HG03469 (cell line): ENCODE measurements around the gene DOCK3.
"Not testable (repeated sequence)": the region's sequence is repeated elsewhere in the genome, so short reads cannot be mapped to it uniquely, and the experiment has no call there.

Experiments
- ATAC-seq: cut with Tn5 transposase; IDR thresholded peaks from one replicate; pipeline ENCODE4 v1.9.1; 2021; ENCODE audit warnings: mild to moderate bottlenecking, moderate library complexity, moderate number of reproducible peaks; ENCODE audit not compliant: unreplicated experiment

Gene DOCK3

DNA sequence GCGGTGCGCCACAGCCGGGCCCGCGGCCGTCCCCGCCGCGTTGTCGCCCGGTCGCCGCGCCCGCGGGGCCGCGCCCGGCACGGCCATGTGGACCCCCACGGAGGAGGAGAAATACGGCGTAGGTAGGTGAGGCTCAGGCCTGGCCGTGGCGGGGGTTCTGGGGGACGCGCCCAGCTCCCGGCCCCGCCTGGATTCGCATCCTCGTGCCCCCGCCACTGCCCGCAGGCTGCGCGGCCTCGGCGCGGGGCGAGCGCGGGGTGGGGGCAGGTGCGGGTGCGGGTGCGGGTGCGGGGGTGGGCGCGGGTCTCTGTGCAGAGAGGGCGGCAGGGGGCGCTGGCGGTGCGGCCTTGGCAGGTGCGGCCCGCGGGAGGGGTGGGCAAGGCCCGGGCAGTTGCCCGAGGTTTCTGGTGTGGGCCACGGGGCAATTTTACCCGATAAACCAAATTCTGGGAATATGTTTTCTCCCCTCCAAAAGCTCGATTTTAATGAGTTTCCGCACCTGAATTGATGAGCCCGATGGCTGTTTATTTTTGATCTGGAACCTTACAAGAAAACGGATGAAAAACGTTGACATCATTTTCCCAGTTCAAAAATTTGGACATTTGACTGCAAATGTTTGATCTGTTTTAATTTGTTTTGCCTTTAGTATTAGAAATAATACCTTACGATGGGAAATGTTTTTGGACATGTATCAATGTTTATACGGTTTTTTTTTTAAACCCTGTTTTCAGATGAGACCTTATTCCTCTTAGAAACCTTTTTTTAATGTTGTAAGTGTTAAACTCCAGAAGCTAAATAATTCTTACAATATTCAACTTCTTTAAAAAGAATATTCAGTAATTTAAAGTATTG, 678 bp downstream of the DOCK3 start:
- ATAC-seq: no peak

- no peak for ATAC-seq
These were observed 1.4 kb downstream of the DOCK3 start for GRCh38 chr3:50676031-50676705.

DNA sequence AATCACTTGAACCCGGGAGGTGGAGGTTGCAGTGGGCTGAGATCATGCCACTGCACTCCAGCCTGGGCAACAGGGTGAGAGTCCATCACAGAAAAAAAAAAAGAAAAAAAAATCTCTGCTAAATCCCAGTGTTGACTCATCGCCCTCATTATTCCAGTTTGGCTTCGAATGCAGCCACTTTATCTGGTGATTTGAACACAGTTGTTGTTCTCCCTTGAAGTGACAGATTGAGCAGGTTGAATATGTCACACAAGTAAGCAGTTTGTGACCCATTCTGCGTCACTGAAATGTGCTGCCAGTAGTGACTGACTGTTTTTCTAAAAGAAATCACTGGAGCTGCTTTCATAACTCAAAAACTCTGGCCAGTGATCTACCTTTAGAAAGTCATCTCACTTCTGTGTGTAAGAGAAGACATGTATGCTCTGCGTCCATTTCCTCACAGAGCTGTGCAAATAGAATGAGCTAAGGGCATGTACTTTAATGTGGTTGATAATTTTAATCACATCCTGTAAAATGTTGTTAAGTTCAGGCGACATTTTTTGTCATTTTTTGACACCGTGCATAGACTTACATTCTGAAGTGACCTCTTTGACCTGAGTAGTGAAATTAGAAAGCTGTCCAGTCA, 12.5 kb downstream of the DOCK3 start:
- ATAC-seq: no peak

- no peak for ATAC-seq
These were observed 13.2 kb downstream of the DOCK3 start for GRCh38 chr3:50687916-50688315.

- not testable (repeated sequence) for ATAC-seq
These were observed 13.9 kb downstream of the DOCK3 start for GRCh38 chr3:50688602-50689001.

- ATAC-seq: no peak
These were observed 14.8 kb downstream of the DOCK3 start for GRCh38 chr3:50689558-50689957.

DNA sequence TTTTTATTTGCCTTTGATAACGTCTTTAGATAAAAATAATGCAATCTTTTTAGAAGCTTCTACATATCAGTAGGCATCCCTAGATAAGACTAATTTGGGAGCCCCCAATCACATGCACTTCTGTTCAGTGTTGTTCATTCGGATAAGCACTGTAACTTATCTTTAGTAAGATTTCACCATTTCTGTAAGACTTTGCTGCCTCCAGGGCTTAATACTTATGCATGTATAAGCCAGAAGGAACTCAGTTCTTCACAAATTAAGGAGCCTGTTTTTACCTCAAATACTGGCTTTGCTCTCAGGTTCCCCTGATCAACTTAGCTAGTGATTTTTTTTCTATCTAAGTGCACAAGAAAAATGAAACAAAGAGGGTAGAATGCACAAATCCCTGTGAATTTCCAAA, 20.3 kb downstream of the DOCK3 start:
- ATAC-seq: no peak

DNA sequence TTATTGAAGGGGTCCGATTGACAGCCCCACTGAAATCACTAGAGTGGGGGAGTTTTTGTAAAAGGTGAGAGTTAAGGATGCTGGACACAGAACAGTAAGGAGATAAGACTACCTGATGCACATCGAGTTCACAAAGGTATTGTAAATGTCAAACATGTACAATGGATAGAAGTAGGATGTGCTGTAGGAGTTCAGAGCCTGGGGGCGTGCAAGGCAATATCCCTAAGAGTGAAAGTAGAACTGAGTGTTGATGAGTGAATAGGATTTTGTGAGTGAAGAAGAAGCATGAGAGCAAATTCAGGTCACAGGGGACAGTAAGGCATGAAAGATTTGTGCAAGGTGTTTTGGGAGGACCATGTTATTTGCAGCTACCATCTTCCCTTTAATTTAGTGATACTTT, 21.5 kb downstream of the DOCK3 start:
- no peak for ATAC-seq

- ATAC-seq: no peak
These were observed 23.5 kb downstream of the DOCK3 start for GRCh38 chr3:50698269-50698668.

GRCh38 chr3:50708620-50709019, 33.9 kb downstream of the DOCK3 start:
- ATAC-seq: no peak

- ATAC-seq: no peak
These were observed 40.2 kb downstream of the DOCK3 start for GRCh38 chr3:50714946-50715345.

DNA sequence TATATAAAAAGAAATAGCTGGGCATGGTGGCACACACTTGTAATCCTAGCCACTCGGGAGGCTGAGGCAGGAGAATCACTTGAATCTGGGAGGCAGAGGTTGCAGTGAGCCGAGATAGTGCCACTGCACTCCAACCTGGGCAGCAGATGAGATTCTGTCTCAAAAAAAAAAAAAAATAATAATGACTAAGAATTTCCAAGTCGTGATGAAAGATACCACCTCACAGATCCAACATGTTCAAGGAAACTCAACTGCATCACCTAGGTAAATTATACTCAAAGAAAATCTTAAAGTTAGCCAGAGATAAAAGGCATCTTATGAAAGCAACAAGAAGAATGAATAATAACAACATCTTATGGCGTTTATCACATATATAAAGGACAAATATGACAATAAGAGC, 50.1 kb downstream of the DOCK3 start:
- ATAC-seq: no peak

DNA sequence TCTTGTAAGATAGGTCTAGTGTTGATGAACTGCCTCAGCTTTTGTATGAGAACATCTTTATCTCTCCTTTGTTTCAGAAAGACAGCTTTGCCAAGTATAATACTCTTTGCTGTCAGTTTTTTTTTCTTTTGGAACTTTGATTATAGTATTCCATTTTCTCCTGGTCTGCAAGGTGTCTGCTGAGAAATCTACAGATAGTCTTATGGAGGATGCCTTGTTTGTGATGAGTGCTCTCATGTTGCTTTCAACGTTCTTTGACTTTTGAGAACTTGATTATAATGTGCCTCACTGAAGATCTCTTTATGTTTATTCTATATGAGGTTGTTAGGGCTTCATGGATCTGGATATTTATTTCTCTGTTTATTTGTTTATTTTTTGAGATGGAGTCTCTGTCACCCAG, 60.3 kb downstream of the DOCK3 start:
- ATAC-seq: no peak

DNA sequence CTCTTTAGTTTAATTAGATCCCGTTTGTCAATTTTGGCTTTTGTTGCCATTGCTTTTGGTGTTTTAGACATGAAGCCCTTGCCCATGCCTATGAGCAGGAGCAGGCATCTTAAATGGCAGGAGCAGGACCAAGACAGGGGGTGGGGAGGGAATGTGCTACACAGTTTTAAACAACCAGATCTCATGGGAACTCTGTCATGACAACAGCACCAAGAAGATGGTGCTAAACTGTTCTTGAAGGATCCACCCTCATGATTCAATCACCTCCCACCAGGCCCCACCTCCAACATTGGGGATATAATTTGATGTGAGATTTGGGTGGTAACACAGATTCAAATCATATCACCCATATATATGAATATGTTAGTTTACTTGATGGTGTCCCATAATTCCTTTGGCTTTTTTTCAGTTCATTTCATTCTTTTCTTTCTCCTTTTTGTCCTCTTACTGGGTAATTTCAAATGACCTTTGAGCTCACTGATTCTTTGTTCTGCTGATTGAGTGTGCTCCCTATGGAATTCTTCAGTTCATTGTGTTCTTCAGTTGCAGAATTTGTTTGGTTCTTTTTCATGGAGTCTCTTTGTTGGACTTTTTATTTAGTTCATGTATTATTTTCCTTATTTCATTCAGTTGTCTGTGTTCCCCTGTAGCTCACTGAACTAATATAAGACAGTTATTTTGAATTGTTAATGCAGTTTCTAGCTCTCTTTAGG, 62.6 kb downstream of the DOCK3 start:
- ATAC-seq: no peak

GRCh38 chr3:50737906-50738598, 63.3 kb downstream of the DOCK3 start:
- ATAC-seq: no peak

DNA sequence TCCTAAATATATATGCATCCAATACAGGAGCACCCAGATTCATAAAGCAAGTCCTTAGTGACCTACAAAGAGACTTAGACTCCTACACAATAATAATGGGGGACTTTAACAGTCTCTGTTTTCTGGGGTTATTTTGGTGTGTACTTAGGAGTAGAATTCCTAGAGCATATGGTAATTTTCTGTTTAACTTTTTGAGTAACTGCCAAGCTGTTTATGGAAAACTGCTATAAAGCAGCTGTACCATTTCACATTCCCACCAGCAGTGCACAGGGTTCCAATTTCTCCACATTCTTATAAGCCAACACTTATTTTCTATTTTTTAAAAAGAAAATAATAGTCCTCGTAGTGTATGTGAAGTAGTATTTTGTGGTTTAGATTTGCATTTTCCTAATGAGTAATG, 68.9 kb downstream of the DOCK3 start:
- no peak for ATAC-seq

DNA sequence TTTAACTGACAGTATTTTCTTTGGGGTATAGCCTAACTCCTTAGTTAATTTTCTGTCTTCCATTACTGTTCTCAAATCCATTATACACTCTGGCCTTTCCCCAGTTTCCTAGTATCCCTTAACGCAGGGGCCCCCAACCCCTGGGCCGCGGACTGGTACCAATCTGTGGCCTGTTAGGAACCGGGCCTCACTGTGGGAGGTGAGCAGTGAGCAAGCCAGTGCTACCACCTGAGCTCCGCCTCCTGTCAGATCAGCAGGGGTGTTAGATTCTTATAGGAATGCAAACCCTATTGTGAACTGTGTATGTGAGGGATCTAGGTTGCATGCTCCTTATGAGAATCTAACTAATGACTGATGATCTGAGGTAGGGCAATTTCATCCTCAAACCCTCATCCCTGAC, 75.1 kb downstream of the DOCK3 start:
- no peak for ATAC-seq

GRCh38 chr3:50759015-50759414, 84.3 kb downstream of the DOCK3 start:
- no peak for ATAC-seq

GRCh38 chr3:50777680-50778079, 103.0 kb downstream of the DOCK3 start:
- no peak for ATAC-seq

DNA sequence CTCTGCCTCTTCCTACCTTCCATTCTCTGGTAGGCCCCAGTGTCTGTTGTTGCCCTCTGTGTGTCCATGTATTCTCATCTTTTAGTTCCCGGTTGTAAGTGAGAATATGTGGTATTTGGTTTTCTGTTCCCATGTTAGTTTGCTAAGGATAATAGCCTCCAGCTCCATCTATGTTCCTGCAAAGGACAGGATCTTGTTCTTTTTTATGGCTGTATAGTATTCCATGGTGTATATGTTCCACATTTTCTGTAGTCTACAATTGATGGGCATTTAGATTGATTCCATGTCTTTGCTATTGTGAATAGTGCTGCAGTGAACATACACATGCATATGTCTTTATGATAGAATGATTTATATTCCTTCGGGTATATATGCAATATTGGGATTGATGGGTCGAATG, 107.0 kb downstream of the DOCK3 start:
- ATAC-seq: not testable (repeated sequence)

DNA sequence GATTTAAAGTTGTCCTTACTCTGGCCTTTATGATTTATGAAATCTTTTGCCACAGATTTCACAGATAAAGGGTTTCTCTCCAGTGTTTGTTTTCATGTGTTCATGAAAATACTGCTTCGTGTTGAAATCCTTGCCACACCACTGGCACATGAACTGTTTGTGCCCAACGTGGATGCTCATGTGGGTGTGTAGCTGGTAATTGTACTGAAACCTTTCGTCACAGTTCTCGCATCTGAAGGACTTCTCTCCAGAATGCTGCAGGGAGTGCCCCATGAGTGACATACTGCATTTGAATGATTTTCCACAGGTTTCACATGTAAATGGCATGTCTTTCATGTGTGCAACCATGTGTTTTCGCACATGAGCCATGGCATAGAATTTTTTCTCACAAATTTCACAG, 111.9 kb downstream of the DOCK3 start:
- ATAC-seq: no peak
